H9 (cell line): Measurements from ENCODE around the gene REEP3. TPM values are rescaled to one million over a fixed set of nuclear protein-coding genes. Genes with fewer than 3 reads are reported as not detected.

Experiments used
- DNase-seq: peaks from one replicate; pipeline ENCODE4 v3.0.0-alpha.2; 2017
- H2AFZ ChIP-seq: one replicate; pipeline ENCODE4 v1.6.1; 2013; ENCODE audit warnings: mild to moderate bottlenecking, low read length, control low read depth, moderate library complexity
- H2AK5ac ChIP-seq: 2 replicates; pipeline ENCODE4 v1.6.1; 2013; ENCODE audit warnings: low read length, control low read depth, mixed read lengths; ENCODE audit not compliant: insufficient read length
- H2BK120ac ChIP-seq: one replicate; pipeline ENCODE4 v1.6.1; 2013; ENCODE audit warnings: low read depth, mild to moderate bottlenecking, low read length, control low read depth, inconsistent platforms; ENCODE audit not compliant: poor library complexity, severe bottlenecking
- H2BK12ac ChIP-seq: 2 replicates; pipeline ENCODE4 v1.6.1; 2013; ENCODE audit warnings: low read length, control low read depth, mixed read lengths, low read depth; ENCODE audit not compliant: insufficient read length
- H2BK15ac ChIP-seq: 2 replicates; pipeline ENCODE4 v1.6.1; 2013; ENCODE audit warnings: low read depth, low read length, control low read depth
- H2BK20ac ChIP-seq: one replicate; pipeline ENCODE4 v1.6.1; 2013; ENCODE audit warnings: low read depth, mild to moderate bottlenecking, low read length, control low read depth, inconsistent platforms; ENCODE audit not compliant: poor library complexity, severe bottlenecking
- H2BK5ac ChIP-seq: 2 replicates; pipeline ENCODE4 v1.6.1; 2013; ENCODE audit warnings: low read length, control low read depth, mixed read lengths; ENCODE audit not compliant: insufficient read length
- H3K14ac ChIP-seq: 2 replicates; pipeline ENCODE4 v1.6.1; 2013; ENCODE audit warnings: low read length, control low read depth; ENCODE audit not compliant: insufficient read depth
- H3K18ac ChIP-seq: 2 replicates; pipeline ENCODE4 v1.6.1; 2013; ENCODE audit warnings: low read depth, mild to moderate bottlenecking, mixed read lengths, low read length, control low read depth; ENCODE audit not compliant: insufficient read length
- H3K23ac ChIP-seq: 2 replicates; pipeline ENCODE4 v1.6.1; 2013; ENCODE audit warnings: low read length, control low read depth, mixed read lengths, low read depth; ENCODE audit not compliant: insufficient read length
- H3K23me2 ChIP-seq: 2 replicates; pipeline ENCODE4 v1.6.1; 2013; ENCODE audit warnings: low read depth, mild to moderate bottlenecking, mixed read lengths, low read length, control low read depth; ENCODE audit not compliant: insufficient read length, poor library complexity, severe bottlenecking
- H3K27ac ChIP-seq: 2 replicates; pipeline ENCODE4 v1.5.1; 2013; ENCODE audit warnings: low read length, control low read depth, mixed read lengths, low read depth; ENCODE audit not compliant: insufficient read length
- H3K27me3 ChIP-seq: 2 replicates; pipeline ENCODE4 v1.6.1; 2013; ENCODE audit warnings: low read length, control low read depth, inconsistent platforms; ENCODE audit not compliant: insufficient read depth
- H3K4ac ChIP-seq: 2 replicates; pipeline ENCODE4 v1.6.1; 2013; ENCODE audit warnings: low read depth, mild to moderate bottlenecking, control low read depth, inconsistent platforms, low read length, moderate library complexity
- H3K4me1 ChIP-seq: 2 replicates; pipeline ENCODE4 v1.6.1; 2013; ENCODE audit warnings: low read length, control low read depth, inconsistent platforms; ENCODE audit not compliant: insufficient read depth
- H3K4me2 ChIP-seq: 2 replicates; pipeline ENCODE4 v1.6.1; 2013; ENCODE audit warnings: low read length, control low read depth, mixed read lengths; ENCODE audit not compliant: insufficient read length, insufficient read depth
- H3K56ac ChIP-seq: 2 replicates; pipeline ENCODE4 v1.6.1; 2013; ENCODE audit warnings: low read depth, mild to moderate bottlenecking, mixed read lengths, low read length, control low read depth; ENCODE audit not compliant: insufficient read length
- H3K79me1 ChIP-seq: 2 replicates; pipeline ENCODE4 v1.6.1; 2013; ENCODE audit warnings: low read depth, mild to moderate bottlenecking, moderate library complexity, low read length, control low read depth, inconsistent platforms; ENCODE audit not compliant: insufficient read depth, poor library complexity, severe bottlenecking
- H3K79me2 ChIP-seq: 2 replicates; pipeline ENCODE4 v1.6.1; 2013; ENCODE audit warnings: low read length, control low read depth, inconsistent platforms; ENCODE audit not compliant: insufficient read depth
- H3K9ac ChIP-seq: 2 replicates; pipeline ENCODE4 v1.6.1; 2013; ENCODE audit warnings: low read length, control low read depth, mixed read lengths; ENCODE audit not compliant: insufficient read length; ENCODE audit errors: extremely low read depth
- H3K9me3 ChIP-seq: one replicate; pipeline ENCODE4 v1.6.1; 2013; ENCODE audit warnings: low read depth, low read length, inconsistent platforms; ENCODE audit not compliant: control insufficient read depth
- H3T11ph ChIP-seq: one replicate; pipeline ENCODE4 v1.6.1; 2013; ENCODE audit warnings: mild to moderate bottlenecking, low read length, control low read depth, inconsistent platforms
- H4K20me1 ChIP-seq: one replicate; pipeline ENCODE4 v1.6.1; 2013; ENCODE audit not compliant: control insufficient read depth, insufficient read length, insufficient read depth
- H4K5ac ChIP-seq: 2 replicates; pipeline ENCODE4 v1.6.1; 2013; ENCODE audit warnings: low read depth, mild to moderate bottlenecking, mixed read lengths, low read length, control low read depth; ENCODE audit not compliant: insufficient read length
- H4K8ac ChIP-seq: replicated peaks from 2 replicates; pipeline ENCODE4 v1.6.1; 2013; ENCODE audit warnings: low read length, control low read depth, mixed read lengths, low read depth; ENCODE audit not compliant: insufficient read length
- H4K91ac ChIP-seq: 2 replicates; pipeline ENCODE4 v1.6.1; 2013; ENCODE audit warnings: low read depth, mild to moderate bottlenecking, moderate library complexity, mixed read lengths, low read length, control low read depth; ENCODE audit not compliant: insufficient read length
- H3K27ac Mint-ChIP-seq, 3 experiments: 2 replicates in 2 of 3; 3 replicates in 1 of 3; pipeline ENCODE4 v1.8.0; 2020 to 2021; ENCODE audit warnings: mixed read lengths in 3 of 3, mild to moderate bottlenecking in 1 of 3, moderate library complexity in 1 of 3
- H3K27me3 Mint-ChIP-seq: 2 replicates; pipeline ENCODE4 v1.8.0; 2021; ENCODE audit warnings: low read depth, mild to moderate bottlenecking, moderate library complexity, mixed read lengths
- H3K36me3 Mint-ChIP-seq, 3 experiments: 2 replicates in 2 of 3; 3 replicates in 1 of 3; pipeline ENCODE4 v1.8.0; 2020 to 2021; ENCODE audit warnings: low read depth in 3 of 3, mixed read lengths in 3 of 3; ENCODE audit not compliant: insufficient read depth in 1 of 3
- H3K4me1 Mint-ChIP-seq, 2 experiments: 2 replicates each; pipeline ENCODE4 v1.8.0; 2020; ENCODE audit warnings: mixed read lengths in 2 of 2
- H3K4me3 Mint-ChIP-seq, 2 experiments: 2 replicates in 1 of 2; 3 replicates in 1 of 2; pipeline ENCODE4 v1.8.0; 2020 to 2021; ENCODE audit warnings: mild to moderate bottlenecking in 2 of 2, mixed read lengths in 2 of 2, moderate library complexity in 1 of 2
- H3K9me3 Mint-ChIP-seq, 2 experiments: 2 replicates in 1 of 2; 3 replicates in 1 of 2; pipeline ENCODE4 v1.8.0; 2020; ENCODE audit warnings: mild to moderate bottlenecking in 2 of 2, mixed read lengths in 2 of 2, moderate library complexity in 1 of 2
- WGBS: extraction: QIAGEN DNeasy Blood & Tissue Kit; methylation state at CpG from one replicate; pipeline ENCODE4 v1.1.7; 2013; ENCODE audit warnings: missing lambda C conversion rate, low lambda C conversion rate, mixed read lengths; ENCODE audit not compliant: insufficient read length; ENCODE audit errors: extremely low coverage; 5-methylcytosine and 5-hydroxymethylcytosine counted together
- total RNA-seq: library from RNA; stranded (reverse); gene quantifications from 2 replicates; pipeline ENCODE4 v1.2.1, GENCODE V29; 2021
- TF ChIP-seq, protein P1 (sequence below): fragments of 200-600 bp; sonication (generic); conservative IDR thresholded peaks from 3 replicates; pipeline ENCODE4 v1.8.0; 2021; ENCODE audit warnings: antibody characterized with exemption, mild to moderate bottlenecking

The REEP3 gene
- total RNA-seq, 1 experiment from 2014 or later: 21.4 TPM

DNA sequence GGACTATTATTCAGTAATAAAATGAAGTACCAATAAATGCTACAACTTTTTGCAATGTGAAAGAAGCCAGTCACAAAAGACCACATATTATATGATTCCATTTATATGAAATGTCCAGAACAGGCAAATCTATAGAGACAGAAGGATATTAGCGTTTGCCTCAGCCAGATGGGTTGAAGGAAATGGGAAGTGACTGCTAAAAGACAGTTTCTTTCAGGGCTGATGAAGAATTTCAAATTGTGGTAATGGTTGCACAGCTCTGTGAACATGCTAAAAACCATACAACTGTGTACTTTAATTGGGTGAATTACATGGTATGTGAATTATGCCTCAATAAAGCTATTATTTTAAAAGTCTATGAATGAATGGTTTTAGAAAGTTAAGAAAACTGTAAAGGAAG lies 23.9 kb upstream of the REEP3 start:
- Histone ChIP-seq H4K8ac (no peak overlapping the region), H3K14ac (no peak overlapping the region), H2BK15ac (no peak overlapping the region), H3K27me3 (no peaks in the 10 kb centered on the region), H3K79me1 (peaks cover 2% of the 10 kb centered on the region), H3K9ac (no peak overlapping the region), H3K4me1 (no peaks in the 10 kb centered on the region), H3K79me2 (peaks cover 1% of the 10 kb centered on the region; the same call in 1 of the 2 replicates), H3T11ph (no peak overlapping the region), H2BK5ac (no peak overlapping the region), H2AK5ac (no peak overlapping the region), H3K27ac (no peak overlapping the region), H4K20me1 (no peaks in the 10 kb centered on the region), H3K56ac (no peak overlapping the region), H3K4me2 (no peak overlapping the region), H3K18ac (no peak overlapping the region), H2BK20ac (no peak overlapping the region), H2BK12ac (no peak overlapping the region), H3K9me3 (no peaks in the 10 kb centered on the region), H2AFZ (no peak overlapping the region), H2BK120ac (no peak overlapping the region), H3K4ac (no peak overlapping the region), H3K23me2 (no peaks in the 10 kb centered on the region), H3K23ac (no peak overlapping the region), H4K91ac (no peak overlapping the region), H4K5ac (no peak overlapping the region)
- TF ChIP-seq, protein P1, sequence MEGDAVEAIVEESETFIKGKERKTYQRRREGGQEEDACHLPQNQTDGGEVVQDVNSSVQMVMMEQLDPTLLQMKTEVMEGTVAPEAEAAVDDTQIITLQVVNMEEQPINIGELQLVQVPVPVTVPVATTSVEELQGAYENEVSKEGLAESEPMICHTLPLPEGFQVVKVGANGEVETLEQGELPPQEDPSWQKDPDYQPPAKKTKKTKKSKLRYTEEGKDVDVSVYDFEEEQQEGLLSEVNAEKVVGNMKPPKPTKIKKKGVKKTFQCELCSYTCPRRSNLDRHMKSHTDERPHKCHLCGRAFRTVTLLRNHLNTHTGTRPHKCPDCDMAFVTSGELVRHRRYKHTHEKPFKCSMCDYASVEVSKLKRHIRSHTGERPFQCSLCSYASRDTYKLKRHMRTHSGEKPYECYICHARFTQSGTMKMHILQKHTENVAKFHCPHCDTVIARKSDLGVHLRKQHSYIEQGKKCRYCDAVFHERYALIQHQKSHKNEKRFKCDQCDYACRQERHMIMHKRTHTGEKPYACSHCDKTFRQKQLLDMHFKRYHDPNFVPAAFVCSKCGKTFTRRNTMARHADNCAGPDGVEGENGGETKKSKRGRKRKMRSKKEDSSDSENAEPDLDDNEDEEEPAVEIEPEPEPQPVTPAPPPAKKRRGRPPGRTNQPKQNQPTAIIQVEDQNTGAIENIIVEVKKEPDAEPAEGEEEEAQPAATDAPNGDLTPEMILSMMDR: no peak
- no CpG with 5 or more reads among the region's 1 CpG for WGBS
- H3K27me3 Mint-ChIP-seq: no peaks in the 10 kb centered on the region
- H3K36me3 Mint-ChIP-seq: peaks cover 3 to 21% (median 20%) of the 10 kb centered on the region in 3 experiments; a peak in 6 of 7 replicates
- peaks cover 4 to 14% of the 10 kb centered on the region in 2 experiments; a peak in 3 of 4 replicates for H3K4me1 Mint-ChIP-seq
- no peak overlapping the region for H3K27ac Mint-ChIP-seq
- no peaks in the 10 kb centered on the region; a peak in 1 of 5 replicates for H3K9me3 Mint-ChIP-seq
- H3K4me3 Mint-ChIP-seq: no peak overlapping the region
- DNase-seq: no peak
